GM10248 (cell line): ENCODE data around the gene MYO7A.

ENCODE experiments used
- CTCF ChIA-PET: fragments of 300-600 bp; sonication (Branson Sonifier 250); formaldehyde crosslinking; extraction: SDS; loops from one replicate; lab custom pipeline; 2021; ENCODE audit warnings: antibody characterized with exemption; lab: Yijun Ruan, JAX
- POLR2A ChIA-PET: fragments of 350-650 bp; sonication (Branson Sonifier 250); formaldehyde crosslinking; extraction: SDS; loops from one replicate; lab custom pipeline; 2020; ENCODE audit warnings: antibody characterized with exemption; lab: Yijun Ruan, JAX
- DNase-seq: peaks from one replicate; pipeline ENCODE4 v3.0.0; 2012; ENCODE audit errors: extremely low spot score
- TF ChIP-seq, protein P1 (sequence below): IDR thresholded peaks from 2 replicates; pipeline ENCODE4 v1.5.1; 2012; ENCODE audit warnings: mild to moderate bottlenecking, low read depth; ENCODE audit errors: extremely low read depth, missing control alignments, control extremely low read depth

MYO7A gene

DNA sequence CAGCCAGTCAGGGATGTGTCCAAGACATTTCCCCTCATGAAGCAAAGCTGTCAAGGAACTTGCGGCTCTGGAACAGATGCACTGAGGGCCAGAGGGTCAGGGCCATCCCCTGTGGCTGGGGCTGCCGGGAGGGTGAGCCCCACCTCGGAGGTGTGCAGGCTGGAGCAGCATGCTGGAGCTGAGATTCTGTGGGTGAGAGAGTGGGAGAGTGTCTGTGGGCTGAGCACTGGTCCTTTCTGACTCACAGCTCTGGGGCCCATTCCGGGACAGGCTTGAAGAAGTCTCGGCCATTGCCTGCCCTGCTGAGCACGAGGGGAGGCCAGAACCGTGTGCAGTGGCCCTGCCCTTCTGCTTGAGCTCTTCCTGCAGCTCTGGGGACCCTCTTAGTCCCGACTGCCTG is 23.3 kb upstream of the MYO7A start:
- no peak for DNase-seq
- POLR2A ChIA-PET, result no interaction called here
- CTCF ChIA-PET, result interaction anchor here (1.0 to 6.0 kb wide), 4 partner anchors 8 to 23 kb away, joined by 3 to 23 read pairs (median 7); partner anchors contain the start of gene MYO7A
- TF ChIP-seq, protein P1, sequence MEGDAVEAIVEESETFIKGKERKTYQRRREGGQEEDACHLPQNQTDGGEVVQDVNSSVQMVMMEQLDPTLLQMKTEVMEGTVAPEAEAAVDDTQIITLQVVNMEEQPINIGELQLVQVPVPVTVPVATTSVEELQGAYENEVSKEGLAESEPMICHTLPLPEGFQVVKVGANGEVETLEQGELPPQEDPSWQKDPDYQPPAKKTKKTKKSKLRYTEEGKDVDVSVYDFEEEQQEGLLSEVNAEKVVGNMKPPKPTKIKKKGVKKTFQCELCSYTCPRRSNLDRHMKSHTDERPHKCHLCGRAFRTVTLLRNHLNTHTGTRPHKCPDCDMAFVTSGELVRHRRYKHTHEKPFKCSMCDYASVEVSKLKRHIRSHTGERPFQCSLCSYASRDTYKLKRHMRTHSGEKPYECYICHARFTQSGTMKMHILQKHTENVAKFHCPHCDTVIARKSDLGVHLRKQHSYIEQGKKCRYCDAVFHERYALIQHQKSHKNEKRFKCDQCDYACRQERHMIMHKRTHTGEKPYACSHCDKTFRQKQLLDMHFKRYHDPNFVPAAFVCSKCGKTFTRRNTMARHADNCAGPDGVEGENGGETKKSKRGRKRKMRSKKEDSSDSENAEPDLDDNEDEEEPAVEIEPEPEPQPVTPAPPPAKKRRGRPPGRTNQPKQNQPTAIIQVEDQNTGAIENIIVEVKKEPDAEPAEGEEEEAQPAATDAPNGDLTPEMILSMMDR, result no peak

GRCh38 chr11:77106321-77106720 is 21.7 kb upstream of the MYO7A start:
- DNase-seq, result no peak
- POLR2A ChIA-PET, result no interaction called here

GRCh38 chr11:77106759-77107158 is 21.3 kb upstream of the MYO7A start:
- TF ChIP-seq, protein P1, result no peak
- ChIA-PET CTCF (interaction anchor here (0.9 to 6.0 kb wide), 5 partner anchors 8 to 59 kb away, joined by 3 to 41 read pairs (median 4); partner anchors contain the start of gene MYO7A), POLR2A (no interaction called here)
- DNase-seq, result no peak

More at GRCh38 chr11:77106321-77106720, 21.7 kb upstream of the MYO7A start:
- TF ChIP-seq, protein P1, result no peak
- CTCF ChIA-PET, result interaction anchor here (0.9 to 6.0 kb wide), 6 partner anchors 9 to 188 kb away, joined by 3 to 41 read pairs (median 4); partner anchors contain the start of gene MYO7A

DNA sequence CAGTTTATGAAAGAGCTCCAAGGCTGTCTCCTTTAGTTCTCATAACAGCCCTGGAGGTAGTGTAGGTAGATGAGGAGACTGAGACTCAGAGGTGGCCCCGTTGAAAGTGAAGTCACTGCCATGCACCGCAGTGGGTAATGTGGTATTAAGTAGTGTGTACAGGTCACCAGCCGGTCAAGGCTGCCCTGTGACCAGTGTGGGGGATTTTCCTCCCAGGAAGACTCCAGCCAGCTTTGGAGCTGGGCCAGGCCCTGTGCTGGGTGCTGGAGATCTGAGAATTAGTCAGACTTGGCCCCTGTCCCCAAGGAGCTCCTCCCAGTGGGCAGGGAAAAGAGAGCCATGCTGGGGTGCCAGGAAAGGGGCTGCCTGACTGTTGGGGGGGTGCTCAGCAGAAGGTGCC is 20.1 kb upstream of the MYO7A start:
- no peak for DNase-seq

DNA sequence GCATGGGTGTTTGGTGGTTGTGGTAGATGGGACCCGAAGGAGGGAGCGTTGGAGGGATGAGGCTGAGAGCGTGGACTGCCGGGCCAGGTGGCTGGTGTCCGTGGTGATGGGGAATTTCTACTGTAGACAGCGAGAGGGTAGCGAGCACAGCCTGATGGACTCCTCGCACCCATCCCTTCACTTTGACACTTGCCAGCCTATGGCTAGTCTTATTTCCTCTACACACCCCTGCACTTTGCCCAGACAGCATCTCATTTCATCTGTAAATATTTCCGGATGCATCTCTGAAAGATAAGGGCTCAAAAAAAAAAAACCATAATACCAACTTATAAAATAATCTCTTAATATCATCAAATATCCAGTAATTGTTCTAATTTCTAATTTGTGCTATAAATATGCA is 19.6 kb upstream of the MYO7A start:
- POLR2A ChIA-PET, result no interaction called here
- no peak for DNase-seq
- TF ChIP-seq, protein P1, result no peak
- CTCF ChIA-PET, result interaction anchor here (1.2 to 6.0 kb wide), 4 partner anchors 8 to 190 kb away, joined by 4 to 41 read pairs (median 14); partner anchors contain the start of gene MYO7A

More for the DNA sequence above, 20.1 kb upstream of the MYO7A start:
- POLR2A ChIA-PET, result no interaction called here
- TF ChIP-seq, protein P1, result no peak
- CTCF ChIA-PET, result interaction anchor here (1.2 to 6.0 kb wide), 4 partner anchors 9 to 189 kb away, joined by 4 to 41 read pairs (median 14); partner anchors contain the start of gene MYO7A

- ChIA-PET CTCF (interaction anchor here (2.2 to 6.0 kb wide), 3 partner anchors 18 to 191 kb away, joined by 5 to 41 read pairs (median 23); partner anchors contain the start of gene MYO7A), POLR2A (no interaction called here)
- TF ChIP-seq, protein P1, result no peak
- no peak for DNase-seq
Measured at GRCh38 chr11:77109236-77110019, 18.6 kb upstream of the MYO7A start.
